ENCODE results near the gene PRRC2B.

PRRC2B gene

DNA sequence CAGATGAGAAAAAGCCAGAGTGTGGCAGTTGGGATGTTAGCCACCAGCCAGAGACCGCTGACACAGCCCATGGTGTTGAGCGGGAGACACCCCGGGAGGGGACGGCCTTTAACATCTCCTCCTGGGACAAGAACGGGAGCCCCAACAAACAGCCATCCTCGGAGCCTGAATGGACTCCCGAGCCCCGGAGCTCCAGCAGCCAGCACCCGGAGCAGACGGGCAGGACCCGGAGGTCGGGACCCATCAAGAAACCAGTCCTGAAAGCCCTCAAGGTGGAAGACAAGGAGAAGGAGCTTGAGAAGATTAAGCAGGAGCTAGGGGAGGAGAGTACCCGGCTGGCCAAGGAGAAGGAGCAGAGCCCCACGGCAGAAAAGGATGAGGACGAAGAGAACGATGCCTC, 80.8 kb downstream of the PRRC2B start:
- H3K27me3 ChIP-seq (ENCODE audit: low read depth, low read length) = no peaks in the 10 kb centered on the region
- TF ChIP-seq, protein P1, sequence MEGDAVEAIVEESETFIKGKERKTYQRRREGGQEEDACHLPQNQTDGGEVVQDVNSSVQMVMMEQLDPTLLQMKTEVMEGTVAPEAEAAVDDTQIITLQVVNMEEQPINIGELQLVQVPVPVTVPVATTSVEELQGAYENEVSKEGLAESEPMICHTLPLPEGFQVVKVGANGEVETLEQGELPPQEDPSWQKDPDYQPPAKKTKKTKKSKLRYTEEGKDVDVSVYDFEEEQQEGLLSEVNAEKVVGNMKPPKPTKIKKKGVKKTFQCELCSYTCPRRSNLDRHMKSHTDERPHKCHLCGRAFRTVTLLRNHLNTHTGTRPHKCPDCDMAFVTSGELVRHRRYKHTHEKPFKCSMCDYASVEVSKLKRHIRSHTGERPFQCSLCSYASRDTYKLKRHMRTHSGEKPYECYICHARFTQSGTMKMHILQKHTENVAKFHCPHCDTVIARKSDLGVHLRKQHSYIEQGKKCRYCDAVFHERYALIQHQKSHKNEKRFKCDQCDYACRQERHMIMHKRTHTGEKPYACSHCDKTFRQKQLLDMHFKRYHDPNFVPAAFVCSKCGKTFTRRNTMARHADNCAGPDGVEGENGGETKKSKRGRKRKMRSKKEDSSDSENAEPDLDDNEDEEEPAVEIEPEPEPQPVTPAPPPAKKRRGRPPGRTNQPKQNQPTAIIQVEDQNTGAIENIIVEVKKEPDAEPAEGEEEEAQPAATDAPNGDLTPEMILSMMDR (IDR thresholded peaks at IDR 0.05; ENCODE audit: low read depth, low read length) = no peak
- no peak for TF ChIP-seq EZH2phosphoT487 (IDR thresholded peaks at IDR 0.05; ENCODE audit: low read depth)
- no peak overlapping the region for H2AFZ ChIP-seq (ENCODE audit: low read depth, low read length)
- no peak overlapping the region for H3K27ac ChIP-seq (ENCODE audit: low read length)
- H4K20me1 ChIP-seq (ENCODE audit: insufficient read depth, low read length) = peaks cover 8% of the 10 kb centered on the region
- peaks cover 24% of the 10 kb centered on the region for H3K79me2 ChIP-seq (ENCODE audit: low read length)
- H3K9me3 ChIP-seq (ENCODE audit: insufficient read depth, low read length) = no peaks in the 10 kb centered on the region
- H3K9ac ChIP-seq (ENCODE audit: low read length) = no peak overlapping the region
- no peak overlapping the region for H3K4me2 ChIP-seq (ENCODE audit: low read length)
- H3K4me3 ChIP-seq (ENCODE audit: low read length) = no peak overlapping the region
- no peaks in the 10 kb centered on the region for H3K4me1 ChIP-seq (ENCODE audit: low read length)
- H3K36me3 ChIP-seq (replicated peaks; ENCODE audit: low read depth, low read length) = peaks cover 80% of the 10 kb centered on the region

- TF ChIP-seq EZH2phosphoT487 (IDR thresholded peaks at IDR 0.05; ENCODE audit: low read depth) = no peak
- TF ChIP-seq, protein P1 (IDR thresholded peaks at IDR 0.05; ENCODE audit: low read depth, low read length) = no peak
- Histone ChIP-seq H4K20me1 (ENCODE audit: insufficient read depth, low read length) (peaks cover 6% of the 10 kb centered on the region; the same call in 1 of the 2 replicates), H3K4me1 (ENCODE audit: low read length) (no peaks in the 10 kb centered on the region), H2AFZ (ENCODE audit: low read depth, low read length) (no peak overlapping the region), H3K9me3 (ENCODE audit: insufficient read depth, low read length) (no peaks in the 10 kb centered on the region), H3K9ac (ENCODE audit: low read length) (no peak overlapping the region), H3K27me3 (ENCODE audit: low read depth, low read length) (no peaks in the 10 kb centered on the region), H3K79me2 (ENCODE audit: low read length) (peaks cover 18% of the 10 kb centered on the region), H3K36me3 (replicated peaks; ENCODE audit: low read depth, low read length) (peaks cover 80% of the 10 kb centered on the region), H3K4me2 (ENCODE audit: low read length) (no peak overlapping the region), H3K27ac (ENCODE audit: low read length) (no peak overlapping the region), H3K4me3 (ENCODE audit: low read length) (no peak overlapping the region)
These were observed 81.4 kb downstream of the PRRC2B start for GRCh38 chr9:131475111-131475955.

- Histone ChIP-seq H3K27ac (ENCODE audit: low read length) (no peak overlapping the region), H3K27me3 (ENCODE audit: low read depth, low read length) (no peaks in the 10 kb centered on the region), H4K20me1 (ENCODE audit: insufficient read depth, low read length) (peaks cover 6% of the 10 kb centered on the region; the same call in 1 of the 2 replicates), H3K9me3 (ENCODE audit: insufficient read depth, low read length) (no peaks in the 10 kb centered on the region), H3K9ac (ENCODE audit: low read length) (no peak overlapping the region), H3K4me1 (ENCODE audit: low read length) (no peaks in the 10 kb centered on the region), H3K4me3 (ENCODE audit: low read length) (no peak overlapping the region), H2AFZ (ENCODE audit: low read depth, low read length) (no peak overlapping the region), H3K4me2 (ENCODE audit: low read length) (no peak overlapping the region), H3K36me3 (replicated peaks; ENCODE audit: low read depth, low read length) (peaks cover 76% of the 10 kb centered on the region), H3K79me2 (ENCODE audit: low read length) (peaks cover 12% of the 10 kb centered on the region)
- no peak for TF ChIP-seq EZH2phosphoT487 (IDR thresholded peaks at IDR 0.05; ENCODE audit: low read depth)
- TF ChIP-seq, protein P1 (IDR thresholded peaks at IDR 0.05; ENCODE audit: low read depth, low read length) = peak; percentile 41
These were observed 82.3 kb downstream of the PRRC2B start for GRCh38 chr9:131475956-131476776.

DNA sequence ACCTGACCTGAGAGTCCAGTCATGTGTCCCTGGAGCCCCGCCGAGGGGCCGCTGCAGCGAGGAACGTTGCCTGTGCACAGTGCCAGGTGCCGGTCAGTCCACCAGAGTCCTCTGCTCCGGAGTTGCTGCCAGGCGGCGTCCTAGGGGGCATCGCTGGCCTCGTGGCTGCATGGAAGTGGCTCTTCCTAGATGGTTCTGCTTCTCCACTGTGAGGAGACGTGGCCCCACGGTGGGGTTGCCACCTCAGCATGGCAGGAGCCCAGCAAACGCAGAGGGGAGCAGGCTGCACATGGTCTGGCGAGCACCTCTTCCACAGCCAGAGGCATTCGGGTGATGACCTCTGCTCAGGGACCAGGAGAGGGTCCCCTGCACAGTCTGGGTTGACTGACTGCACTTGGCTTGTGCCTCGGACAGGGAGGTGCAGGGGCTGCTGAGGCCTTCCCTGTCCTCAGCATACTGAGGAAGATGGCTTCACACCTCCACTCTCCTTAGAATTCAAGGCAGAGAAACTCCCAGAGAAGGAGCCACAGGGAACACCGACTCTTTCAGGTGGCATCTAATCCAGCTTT, 83.0 kb downstream of the PRRC2B start:
- H3K9me3 ChIP-seq (ENCODE audit: insufficient read depth, low read length) = no peaks in the 10 kb centered on the region
- no peaks in the 10 kb centered on the region for H3K27me3 ChIP-seq (ENCODE audit: low read depth, low read length)
- no peaks in the 10 kb centered on the region for H3K4me1 ChIP-seq (ENCODE audit: low read length)
- H3K79me2 ChIP-seq (ENCODE audit: low read length) = peaks cover 7% of the 10 kb centered on the region
- H3K27ac ChIP-seq (ENCODE audit: low read length) = no peak overlapping the region
- TF ChIP-seq EZH2phosphoT487 (IDR thresholded peaks at IDR 0.05; ENCODE audit: low read depth) = no peak
- TF ChIP-seq, protein P1 (IDR thresholded peaks at IDR 0.05; ENCODE audit: low read depth, low read length) = no peak
- H2AFZ ChIP-seq (ENCODE audit: low read depth, low read length) = no peak overlapping the region
- H3K36me3 ChIP-seq (replicated peaks; ENCODE audit: low read depth, low read length) = peaks cover 71% of the 10 kb centered on the region
- 0 out of 2 replicates have a peak, but pooled peaks cover 2% of the 10 kb centered on the region for H4K20me1 ChIP-seq (ENCODE audit: insufficient read depth, low read length)
- H3K4me2 ChIP-seq (ENCODE audit: low read length) = no peak overlapping the region
- H3K9ac ChIP-seq (ENCODE audit: low read length) = no peak overlapping the region
- H3K4me3 ChIP-seq (ENCODE audit: low read length) = no peak overlapping the region
